Ovary (tissue), 9 donors: Measurements from ENCODE around the gene GPM6B. TPM values are rescaled to one million over a fixed set of nuclear protein-coding genes. Genes with fewer than 3 reads are reported as not detected.

Experiments
- DNase-seq, 5 donors: peaks; one replicate each; pipeline ENCODE4 v3.0.0-alpha.2; 2019 to 2020
- H3K27ac ChIP-seq, 2 donors: fragments of 200-600 bp; one replicate each; pipeline versions ENCODE4 v1.5.1 to v1.8.0; 2019 to 2022
- H3K27me3 ChIP-seq: fragments of 200-600 bp; one replicate; pipeline ENCODE4 v1.8.0; 2022
- H3K36me3 ChIP-seq: fragments of 200-600 bp; sonication (generic); one replicate; pipeline ENCODE4 v1.5.1; 2019
- H3K4me1 ChIP-seq: one replicate; pipeline ENCODE4 v1.8.1; 2013; ENCODE audit warnings: mild to moderate bottlenecking, moderate library complexity; ENCODE audit not compliant: insufficient read depth
- H3K4me3 ChIP-seq: fragments of 200-600 bp; sonication (generic); one replicate; pipeline ENCODE4 v1.5.1; 2017
- H3K9me3 ChIP-seq, 2 donors: fragments of 200-600 bp in 1 of 2; sonication (generic) in 1 of 2; one replicate each; pipeline versions ENCODE4 v1.5.1 to v1.8.1; 2013 to 2019; ENCODE audit warnings: mild to moderate bottlenecking in 1 of 2, moderate library complexity in 1 of 2
- EP300 ChIP-seq: sonication (generic); formaldehyde crosslinking; IDR thresholded peaks from one replicate; pipeline ENCODE4 v1.6.1; 2017; ENCODE audit warnings: antibody characterized with exemption
- POLR2A ChIP-seq: fragments of 450-650 bp; IDR thresholded peaks from one replicate; pipeline ENCODE4 v1.6.1; 2017; ENCODE audit warnings: antibody characterized with exemption, mild to moderate bottlenecking, moderate library complexity
- WGBS, 3 donors: extraction: QIAGEN DNeasy Blood & Tissue Kit in 1 of 3; methylation state at CpG; one replicate each; pipeline versions ENCODE4 v1.1.5 to v1.1.7; 2013 to 2017; 5-methylcytosine and 5-hydroxymethylcytosine counted together
- intact Hi-C, 4 donors: fragments of 100-400 bp; cut with DNase I; formaldehyde crosslinking; loops; one replicate each; pipeline versions ENCODE4 v1.11.0 to v1.15.1; 2022 to 2023
- polyA plus RNA-seq, 2 donors: library from polyadenylated mRNA; stranded (reverse); fragments of 200-250 nt in 1 of 2; fragments of 350-450 nt in 1 of 2; fragmentation: Illumina TruSeq in 1 of 2; extraction: RNeasy Lipid Tissue Mini Kit (QIAGEN cat#74804) in 1 of 2; gene quantifications; one replicate each; pipeline ENCODE4 v1.2.3, GENCODE V29; 2013 to 2014
- total RNA-seq, 7 donors: library from RNA; depleted of rRNA in 2 of 7; stranded (reverse); fragments of >200 nt in 2 of 7; fragmentation: NEBNext Ultra II Directional in 3 of 7; extraction: Animal tissue kit (Norgen Biotek cat#: 25700) in 3 of 7; gene quantifications; one replicate each; pipeline versions ENCODE4 v1.1.0 to v1.2.4, GENCODE V29; 2016 to 2023
- TF ChIP-seq, protein P1 (sequence below), 3 donors: fragments of 450-650 bp in 2 of 3; fragments of 200-600 bp in 1 of 3; IDR thresholded peaks; one replicate each; pipeline versions ENCODE4 v1.5.1 to v1.8.0; 2016 to 2022; ENCODE audit warnings: antibody characterized with exemption in 3 of 3, mild to moderate bottlenecking in 1 of 3
- donor health status: DM: no; HTN: no; CAD: no; lungs with moderate emphysema.
- donor health status: DM: no; HTN: no; CAD: no.
- donor health status: Bipolar disorder and iron deficiency.
- donor health status: DM: yes; HTN: yes; CAD: no.
- donor health status: DM: no; HTN: no; CAD: no.
- donor health status: DM: yes; HTN: yes; CAD: no.

GPM6B gene
- total and polyA plus RNA-seq, 9 donors = 1.00 to 9.4 (median 4.2) TPM

DNA sequence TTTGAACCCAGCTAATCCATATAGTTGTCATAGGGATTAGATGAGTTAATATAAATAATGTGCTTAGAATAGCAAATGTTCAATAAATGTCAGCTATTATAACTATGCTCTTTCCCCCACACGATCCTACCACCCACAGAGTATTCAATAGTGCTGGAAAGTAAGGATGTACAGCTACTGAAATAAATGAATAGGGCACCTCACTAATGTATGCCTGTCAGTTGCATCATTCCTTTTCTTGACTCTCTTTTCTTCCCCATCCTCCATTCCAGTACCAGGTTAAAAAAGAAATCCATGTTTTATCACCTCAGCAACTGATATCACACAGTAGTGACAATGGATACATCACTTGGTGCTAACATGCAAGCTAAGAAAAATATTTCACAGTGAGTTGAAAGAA is 42.8 kb upstream of the GPM6B start:
- no peak for DNase-seq
- no peaks in the 10 kb centered on the region for H3K9me3 ChIP-seq
- H3K27me3 ChIP-seq = no peaks in the 10 kb centered on the region
- intact Hi-C loops = no loop called here
- TF ChIP-seq, protein P1, sequence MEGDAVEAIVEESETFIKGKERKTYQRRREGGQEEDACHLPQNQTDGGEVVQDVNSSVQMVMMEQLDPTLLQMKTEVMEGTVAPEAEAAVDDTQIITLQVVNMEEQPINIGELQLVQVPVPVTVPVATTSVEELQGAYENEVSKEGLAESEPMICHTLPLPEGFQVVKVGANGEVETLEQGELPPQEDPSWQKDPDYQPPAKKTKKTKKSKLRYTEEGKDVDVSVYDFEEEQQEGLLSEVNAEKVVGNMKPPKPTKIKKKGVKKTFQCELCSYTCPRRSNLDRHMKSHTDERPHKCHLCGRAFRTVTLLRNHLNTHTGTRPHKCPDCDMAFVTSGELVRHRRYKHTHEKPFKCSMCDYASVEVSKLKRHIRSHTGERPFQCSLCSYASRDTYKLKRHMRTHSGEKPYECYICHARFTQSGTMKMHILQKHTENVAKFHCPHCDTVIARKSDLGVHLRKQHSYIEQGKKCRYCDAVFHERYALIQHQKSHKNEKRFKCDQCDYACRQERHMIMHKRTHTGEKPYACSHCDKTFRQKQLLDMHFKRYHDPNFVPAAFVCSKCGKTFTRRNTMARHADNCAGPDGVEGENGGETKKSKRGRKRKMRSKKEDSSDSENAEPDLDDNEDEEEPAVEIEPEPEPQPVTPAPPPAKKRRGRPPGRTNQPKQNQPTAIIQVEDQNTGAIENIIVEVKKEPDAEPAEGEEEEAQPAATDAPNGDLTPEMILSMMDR (IDR thresholded peaks at IDR 0.05) = no peak
- TF ChIP-seq EP300 (no peak), POLR2A (no peak)
- 50 to 63% (median 51%) methylated on average over 1 of the region's 1 CpG for WGBS, 3 donors
- H3K4me1 ChIP-seq = no peaks in the 10 kb centered on the region
- H3K36me3 ChIP-seq = no peaks in the 10 kb centered on the region
- no peak overlapping the region for H3K27ac ChIP-seq
- no peak overlapping the region for H3K4me3 ChIP-seq

DNA sequence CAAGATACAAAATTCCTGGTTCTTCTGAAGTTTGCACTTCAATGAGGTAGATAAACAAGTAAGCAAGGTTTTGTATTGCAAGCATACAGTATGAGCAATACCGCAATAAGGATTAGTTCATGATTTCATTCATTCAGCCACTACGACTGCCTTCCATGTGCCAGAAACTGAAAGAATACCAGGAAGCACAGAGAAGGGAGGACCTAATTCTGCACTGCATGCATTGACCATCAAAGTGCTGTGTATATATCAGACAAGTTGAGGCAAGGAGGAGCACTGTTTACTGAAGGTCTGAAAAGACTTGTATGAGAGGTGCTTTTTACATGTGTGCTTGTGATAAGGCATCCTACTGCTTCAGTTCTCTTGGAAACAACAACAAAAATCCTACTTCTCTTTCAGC is 40.9 kb upstream of the GPM6B start:
- Histone ChIP-seq H3K4me1 (no peaks in the 10 kb centered on the region), H3K27me3 (no peaks in the 10 kb centered on the region), H3K36me3 (no peaks in the 10 kb centered on the region), H3K9me3 (no peaks in the 10 kb centered on the region), H3K4me3 (no peak overlapping the region), H3K27ac (no peak overlapping the region)
- TF ChIP-seq POLR2A = no peak
- TF ChIP-seq EP300 = no peak
- TF ChIP-seq, protein P1 (IDR thresholded peaks at IDR 0.05) = no peak
- 83 to 88% (median 86%) methylated on average over 2 of the region's 2 CpGs for WGBS, 3 donors
- DNase-seq = no peak
- intact Hi-C loops = no loop called here

DNA sequence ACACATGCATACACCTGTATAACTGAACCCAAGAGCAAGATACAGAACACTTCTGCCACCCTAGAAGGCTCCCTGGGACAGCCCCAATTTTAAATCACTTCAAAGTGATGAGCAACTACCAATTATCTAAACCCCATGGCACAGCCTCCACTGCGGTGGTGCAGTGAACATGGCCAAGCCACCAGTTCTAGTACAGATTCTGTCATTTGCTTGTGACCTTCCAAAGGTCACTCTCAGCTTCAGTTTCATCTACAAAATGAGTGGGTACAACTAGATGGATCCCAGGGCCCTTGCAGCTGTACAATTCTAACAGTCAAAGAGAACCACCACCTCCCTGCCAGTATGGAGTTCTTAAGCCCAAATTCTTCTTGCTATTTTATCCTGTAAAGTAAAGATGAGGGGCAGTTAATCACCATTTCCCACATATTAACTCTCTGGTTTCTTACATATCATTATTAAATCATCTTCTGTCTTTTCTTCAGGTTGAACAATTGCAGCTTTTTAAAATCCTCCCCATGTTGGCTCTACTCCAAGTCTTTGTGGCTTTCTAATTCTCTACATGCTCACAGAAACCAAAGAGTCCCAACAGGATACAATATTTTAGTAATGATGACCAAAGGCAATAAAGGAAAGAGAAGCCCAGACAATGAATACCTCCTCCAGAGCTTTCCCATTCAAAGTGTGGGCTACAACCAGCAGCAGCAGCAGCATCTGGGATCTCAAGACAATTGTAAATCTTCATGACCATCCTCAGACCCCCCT is 39.0 kb upstream of the GPM6B start:
- H3K27ac ChIP-seq = no peak overlapping the region
- H3K9me3 ChIP-seq = no peaks in the 10 kb centered on the region
- no peaks in the 10 kb centered on the region for H3K4me1 ChIP-seq
- TF ChIP-seq EP300 (no peak), POLR2A (no peak)
- TF ChIP-seq, protein P1 (IDR thresholded peaks at IDR 0.05) = no peak
- no peaks in the 10 kb centered on the region for H3K27me3 ChIP-seq
- DNase-seq = no peak
- no peaks in the 10 kb centered on the region for H3K36me3 ChIP-seq
- intact Hi-C loops = no loop called here
- no peak overlapping the region for H3K4me3 ChIP-seq
- WGBS, 3 donors = 66 to 95% (median 88%) methylated on average over 1 of the region's 1 CpG

DNA sequence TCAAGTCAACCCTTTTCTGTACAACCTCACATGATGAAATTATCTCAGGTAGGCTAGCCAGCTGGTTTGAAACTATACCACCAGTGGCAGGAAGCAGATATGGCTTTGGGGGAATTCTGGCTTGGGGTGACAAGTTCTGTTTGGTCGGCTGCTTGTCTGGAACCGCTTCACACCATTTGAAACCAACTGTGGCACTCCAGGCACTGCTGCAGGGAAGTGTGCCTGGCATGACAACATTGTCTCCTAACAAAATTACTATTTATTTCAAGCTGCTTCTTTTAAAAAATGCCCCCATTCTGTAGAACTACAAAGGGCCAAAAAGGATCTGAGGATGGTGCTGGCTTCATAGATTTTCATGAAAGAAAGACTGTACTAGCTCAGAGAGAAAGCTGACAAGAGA is 37.1 kb upstream of the GPM6B start:
- TF ChIP-seq, protein P1 (IDR thresholded peaks at IDR 0.05) = no peak
- TF ChIP-seq EP300 (no peak), POLR2A (no peak)
- Histone ChIP-seq H3K4me1 (no peaks in the 10 kb centered on the region), H3K9me3 (no peaks in the 10 kb centered on the region), H3K27me3 (no peaks in the 10 kb centered on the region), H3K4me3 (no peak overlapping the region), H3K27ac (no peak overlapping the region), H3K36me3 (no peaks in the 10 kb centered on the region)
- intact Hi-C loops = no loop called here
- 78 to 90% (median 86%) methylated on average over 2 of the region's 2 CpGs for WGBS, 3 donors
- DNase-seq = no peak
